KOPT-K1 (cell line): ENCODE measurements around the gene NT5DC3.
"Not testable (repeated sequence)": the region's sequence is repeated elsewhere in the genome, so short reads cannot be mapped to it uniquely, and the experiment has no call there.

Experiments
- H3K27ac ChIP-seq: fragments of 200-600 bp; sonication (generic); 2 replicates; pipeline ENCODE4 v1.5.1; 2016; ENCODE audit warnings: antibody characterized with exemption, mild to moderate bottlenecking, low read depth, low read length; ENCODE audit not compliant: poor library complexity, severe bottlenecking
- H3K36me3 ChIP-seq: fragments of 200-600 bp; sonication (generic); 2 replicates; pipeline ENCODE4 v1.5.1; 2017; ENCODE audit warnings: antibody characterized with exemption, mild to moderate bottlenecking, low read length, moderate library complexity; ENCODE audit not compliant: insufficient read depth
- H3K9me3 ChIP-seq: fragments of 200-600 bp; sonication (generic); 2 replicates; pipeline ENCODE4 v1.5.1; 2017; ENCODE audit warnings: antibody characterized with exemption, low read length, mild to moderate bottlenecking; ENCODE audit not compliant: insufficient read depth, poor library complexity, severe bottlenecking

NT5DC3 gene

GRCh38 chr12:103844305-103844704 is 3.3 kb upstream of the NT5DC3 start:
- Histone ChIP-seq H3K36me3 (no peaks in the 10 kb centered on the region), H3K27ac (no peak overlapping the region), H3K9me3 (no peaks in the 10 kb centered on the region)

DNA sequence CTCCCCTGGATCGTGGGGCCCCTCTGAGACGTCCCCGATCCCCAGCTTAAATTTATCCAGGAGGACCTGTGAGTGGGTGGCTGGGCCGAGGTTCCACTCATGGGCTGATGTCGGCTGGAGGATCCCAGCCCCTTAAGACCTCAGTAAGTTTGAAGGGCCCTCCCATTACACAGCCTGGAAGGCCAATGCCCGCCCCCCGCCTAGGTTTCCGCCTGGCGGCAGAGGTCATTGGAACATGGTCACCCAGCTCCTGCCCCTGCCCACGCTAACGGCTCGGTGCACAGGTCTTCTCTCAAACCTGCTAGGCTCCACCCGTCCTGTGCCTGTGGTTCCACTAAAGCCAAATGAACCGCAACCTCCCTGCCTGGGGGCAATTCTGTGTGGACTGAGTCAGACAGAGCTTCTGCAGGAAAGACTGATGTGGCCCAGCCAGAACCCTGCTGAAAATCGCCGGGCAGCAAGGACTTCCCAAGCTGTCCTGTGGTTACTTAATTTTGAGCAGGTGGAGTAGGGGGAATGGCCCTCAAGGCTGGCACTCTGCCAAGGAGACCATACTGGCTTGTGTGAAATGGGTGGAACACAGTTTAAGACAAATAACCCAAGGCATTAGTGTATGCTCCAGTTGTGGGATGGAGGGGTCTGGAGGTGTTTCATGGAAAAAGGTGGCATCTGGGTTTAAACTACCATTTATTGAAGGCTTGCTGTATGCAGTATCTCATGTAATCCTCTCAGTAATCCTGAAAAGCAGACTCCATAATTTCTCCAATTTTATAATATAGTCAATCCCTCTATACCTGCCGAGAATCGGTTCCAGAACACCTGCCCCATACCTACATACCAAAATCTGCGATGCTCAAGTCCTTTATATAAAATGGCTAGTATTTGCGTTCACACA is 903 bp upstream of the NT5DC3 start:
- Histone ChIP-seq H3K36me3 (no peaks in the 10 kb centered on the region), H3K27ac (no peak overlapping the region), H3K9me3 (no peaks in the 10 kb centered on the region)

DNA sequence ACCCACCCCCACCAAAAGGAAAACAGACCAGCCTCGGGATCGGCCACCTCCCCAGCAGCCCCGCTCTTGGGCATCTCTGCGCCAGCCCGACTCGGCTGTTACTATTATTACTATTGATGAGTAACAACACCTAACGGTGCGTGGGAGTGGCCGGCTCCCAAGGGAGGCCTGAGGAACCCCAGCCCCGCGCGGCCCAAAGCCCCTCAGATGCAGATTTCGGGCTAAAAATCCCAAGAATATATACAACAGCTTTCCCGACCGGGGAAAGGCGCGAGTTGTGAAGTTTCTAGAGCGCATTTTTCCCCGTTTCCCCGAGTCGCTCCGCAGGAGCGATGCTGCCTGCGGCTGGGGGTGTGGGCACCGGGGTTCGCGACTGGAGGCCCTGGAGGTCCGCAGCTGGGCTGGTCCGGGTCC is 565 bp downstream of the NT5DC3 start:
- peak overlapping the region; percentile 39 for H3K27ac ChIP-seq

DNA sequence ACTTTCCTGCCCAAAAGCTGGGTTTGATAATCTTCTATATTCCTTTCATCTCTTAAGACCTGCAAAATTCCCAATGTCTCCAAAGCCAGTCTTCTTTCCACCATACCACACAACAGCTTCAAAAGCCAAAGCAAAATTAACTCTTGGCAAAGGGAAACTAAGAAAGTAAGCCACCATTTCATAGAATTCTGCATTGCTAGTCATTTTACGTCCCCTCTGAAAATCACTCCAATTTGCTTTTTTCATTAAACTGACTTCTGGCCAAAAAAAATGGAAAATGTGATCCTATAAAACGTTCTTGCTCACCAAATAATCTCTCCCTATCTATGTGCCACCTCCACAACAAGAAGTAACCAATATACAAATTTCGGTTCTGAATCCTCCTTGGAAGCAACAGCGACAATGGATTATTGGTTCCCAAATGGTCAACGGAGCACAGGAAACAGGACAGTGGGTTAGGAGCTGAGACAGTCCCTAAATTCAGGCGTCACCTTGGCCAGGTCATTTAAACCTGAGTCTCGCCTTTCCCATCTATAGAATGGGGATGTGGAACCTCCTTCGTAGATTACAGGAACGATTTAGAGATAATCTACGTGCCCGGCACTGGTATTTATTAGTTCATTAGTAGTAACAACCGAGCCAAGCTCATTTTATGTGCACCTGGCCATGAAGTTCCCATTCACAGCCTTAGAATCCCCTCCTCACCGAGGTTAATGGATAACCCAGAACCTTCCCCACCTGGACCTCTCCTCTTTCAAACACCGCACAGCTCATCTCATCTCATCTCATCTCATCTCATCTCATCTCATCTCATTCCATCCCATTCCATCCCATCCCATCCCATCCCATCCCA is 1.2 kb downstream of the NT5DC3 start:
- H3K9me3 ChIP-seq: no peaks in the 10 kb centered on the region
- H3K27ac ChIP-seq: no peak overlapping the region
- H3K36me3 ChIP-seq: no peaks in the 10 kb centered on the region

More for the DNA sequence above, 565 bp downstream of the NT5DC3 start:
- Histone ChIP-seq H3K36me3 (no peaks in the 10 kb centered on the region), H3K9me3 (no peaks in the 10 kb centered on the region)

DNA sequence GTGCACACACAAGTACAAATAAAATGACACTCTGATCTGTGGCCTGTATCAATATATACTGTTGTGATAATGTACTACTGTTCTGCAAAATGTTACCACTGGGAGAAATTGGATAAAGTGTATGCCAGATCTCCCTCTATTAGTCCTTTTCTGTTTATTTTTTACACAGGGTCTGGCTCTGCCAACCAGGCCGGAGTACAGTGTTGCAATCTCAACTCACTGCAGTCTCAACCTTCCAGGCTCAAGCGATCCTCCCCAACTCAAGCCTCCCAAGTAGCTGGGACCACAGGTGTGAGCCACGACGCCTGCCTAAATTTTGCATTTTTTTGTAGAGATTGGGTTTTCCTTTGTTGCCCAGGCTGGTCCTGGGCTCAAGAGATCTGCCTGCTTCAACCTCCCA is 1.9 kb downstream of the NT5DC3 start:
- Histone ChIP-seq H3K9me3 (no peaks in the 10 kb centered on the region), H3K36me3 (no peaks in the 10 kb centered on the region), H3K27ac (no peak overlapping the region)

GRCh38 chr12:103838254-103838914 is 2.6 kb downstream of the NT5DC3 start:
- H3K9me3 ChIP-seq: no peaks in the 10 kb centered on the region
- H3K27ac ChIP-seq: no peak overlapping the region
- H3K36me3 ChIP-seq: no peaks in the 10 kb centered on the region

DNA sequence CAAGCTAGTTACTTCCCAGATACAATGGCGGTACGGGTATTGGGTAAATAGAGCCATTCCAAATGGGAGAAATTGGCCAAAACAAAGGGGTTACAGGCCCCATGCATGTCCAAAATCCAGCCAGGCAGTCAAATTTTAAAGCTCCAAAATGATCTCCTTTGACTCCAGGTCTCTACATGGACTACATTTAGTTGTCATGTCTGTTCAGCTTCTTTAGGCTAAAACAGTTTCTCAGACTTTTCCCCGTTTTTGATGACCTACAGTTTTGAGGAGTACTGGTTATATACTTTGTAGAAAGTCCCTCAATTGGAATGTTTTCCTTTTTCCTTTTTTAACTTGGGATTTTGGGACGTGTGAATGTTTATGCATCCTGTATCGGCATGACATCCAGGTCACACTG is 4.7 kb downstream of the NT5DC3 start:
- H3K9me3 ChIP-seq: peaks cover 6% of the 10 kb centered on the region
- H3K36me3 ChIP-seq: no peaks in the 10 kb centered on the region
- no peak overlapping the region for H3K27ac ChIP-seq

- H3K9me3 ChIP-seq: peaks cover 11% of the 10 kb centered on the region
- H3K27ac ChIP-seq, H3K36me3 ChIP-seq: not testable (repeated sequence)
Observed at GRCh38 chr12:103835747-103836335, 5.2 kb downstream of the NT5DC3 start.

DNA sequence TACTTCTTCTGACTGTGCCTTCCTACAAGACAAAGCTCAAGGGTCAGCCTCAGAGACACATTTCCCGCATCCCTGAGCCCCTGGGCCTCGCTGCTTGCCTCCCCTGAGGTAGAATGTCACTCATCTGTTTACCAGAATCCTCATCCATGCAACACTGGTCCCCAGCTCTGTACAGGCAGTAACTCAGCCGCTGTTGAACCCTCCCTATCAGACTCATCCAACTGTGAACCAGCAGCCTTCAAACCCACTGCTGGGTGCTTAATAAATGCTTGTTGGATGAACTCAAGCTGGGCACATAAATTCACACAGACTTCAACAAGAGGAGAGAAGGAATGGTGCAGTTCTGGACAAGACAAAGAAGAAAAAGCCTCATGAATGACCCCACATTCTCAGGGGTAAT is 6.1 kb downstream of the NT5DC3 start:
- H3K27ac ChIP-seq: no peak overlapping the region
- no peaks in the 10 kb centered on the region for H3K36me3 ChIP-seq
- peaks cover 13% of the 10 kb centered on the region for H3K9me3 ChIP-seq

GRCh38 chr12:103833891-103834290 is 7.1 kb downstream of the NT5DC3 start:
- Histone ChIP-seq H3K9me3 (peaks cover 13% of the 10 kb centered on the region), H3K27ac (no peak overlapping the region)

DNA sequence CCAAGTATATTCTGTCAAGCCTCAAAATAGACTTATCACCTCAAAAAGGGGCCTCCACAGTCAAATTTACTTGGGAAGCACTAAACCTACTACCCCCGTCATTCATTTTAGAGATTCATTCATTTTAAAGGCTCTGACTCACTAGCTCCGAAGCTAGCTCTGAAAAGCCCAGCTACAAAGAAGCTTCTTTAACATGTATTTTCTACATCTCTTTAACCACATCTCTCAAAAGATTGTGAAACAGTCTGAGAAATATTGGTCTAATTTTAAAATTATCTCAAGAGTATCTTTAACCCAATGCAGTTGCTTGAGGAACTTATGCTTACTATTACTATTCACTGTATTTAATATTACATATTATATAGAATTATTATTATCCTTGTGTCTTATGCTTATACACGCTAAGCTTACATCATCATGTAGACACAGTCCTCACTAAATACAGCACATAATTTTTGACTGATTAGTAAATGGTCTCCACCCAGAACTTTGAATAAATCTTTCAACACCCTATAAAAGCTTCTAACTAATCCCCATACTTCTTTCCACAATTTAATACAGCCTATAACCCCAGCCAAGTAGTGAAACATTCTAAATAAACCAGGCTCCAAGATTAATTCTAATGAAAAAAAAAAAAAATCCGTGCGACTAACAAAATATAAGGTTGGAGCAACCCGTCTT is 7.8 kb downstream of the NT5DC3 start:
- Histone ChIP-seq H3K27ac (no peak overlapping the region), H3K9me3 (peaks cover 13% of the 10 kb centered on the region), H3K36me3 (no peaks in the 10 kb centered on the region)

More at GRCh38 chr12:103833891-103834290, 7.1 kb downstream of the NT5DC3 start:
- H3K36me3 ChIP-seq: no peaks in the 10 kb centered on the region

DNA sequence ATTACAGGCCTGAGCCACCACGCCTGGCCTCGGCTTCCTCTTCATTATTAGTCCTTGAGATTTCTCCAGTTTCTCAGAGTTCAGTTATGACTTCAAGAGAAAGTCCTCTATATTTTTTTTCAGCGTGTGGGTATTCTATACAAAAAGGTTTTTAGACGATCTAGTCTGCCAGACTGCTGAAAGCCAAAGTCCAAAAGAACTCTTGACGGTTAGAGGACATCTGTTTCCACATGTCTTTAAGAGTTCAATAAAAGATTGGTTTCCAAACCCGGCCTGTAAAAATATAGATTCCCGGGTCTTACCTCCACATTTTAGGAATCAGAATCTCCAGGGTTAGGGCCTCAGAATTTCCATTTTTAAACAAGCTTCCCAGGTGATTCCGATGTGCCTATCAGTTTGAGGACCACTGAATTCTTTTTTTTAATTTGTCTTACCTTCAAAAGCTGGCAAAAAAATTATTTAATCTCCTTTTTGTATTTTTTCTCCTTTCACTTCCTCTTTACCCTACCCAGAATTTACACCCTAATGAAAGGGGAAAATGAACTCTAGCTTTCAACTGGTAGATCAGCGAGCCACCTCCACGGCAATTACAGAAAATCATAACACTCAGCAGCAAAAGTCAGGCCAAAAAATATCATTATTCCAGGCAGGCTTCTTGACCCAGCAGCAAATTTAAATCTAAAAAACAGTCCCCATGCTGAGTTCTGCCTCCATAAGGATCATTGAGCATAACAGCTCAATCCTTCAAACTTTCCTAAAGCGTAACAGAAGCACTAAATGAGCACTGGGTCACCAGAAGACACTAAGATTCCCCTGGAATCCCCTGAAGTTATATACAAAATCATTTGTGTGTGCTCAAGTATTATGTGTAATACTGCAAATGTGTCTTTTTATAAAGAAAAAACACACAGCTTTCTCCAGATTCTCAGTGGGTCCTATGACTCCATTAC is 8.7 kb downstream of the NT5DC3 start:
- peaks cover 13% of the 10 kb centered on the region for H3K9me3 ChIP-seq
- H3K27ac ChIP-seq: no peak overlapping the region
- H3K36me3 ChIP-seq: no peaks in the 10 kb centered on the region

GRCh38 chr12:103830730-103831320 is 10.2 kb downstream of the NT5DC3 start:
- H3K36me3 ChIP-seq: no peaks in the 10 kb centered on the region
- no peak overlapping the region for H3K27ac ChIP-seq
- H3K9me3 ChIP-seq: peaks cover 13% of the 10 kb centered on the region
